ENCODE results near the gene KCNQ4.

KCNQ4 gene

GRCh38 chr1:40783001-40783905, at the start of gene KCNQ4:
TSS of gene KCNQ4 (plus strand) at chr1:40783787. CDS start at chr1:40784094, 307 bp downstream.
- no peak for DNase-seq

GRCh38 chr1:40734882-40735628, 48.5 kb upstream of the KCNQ4 start:
- DNase-seq = no peak

DNA sequence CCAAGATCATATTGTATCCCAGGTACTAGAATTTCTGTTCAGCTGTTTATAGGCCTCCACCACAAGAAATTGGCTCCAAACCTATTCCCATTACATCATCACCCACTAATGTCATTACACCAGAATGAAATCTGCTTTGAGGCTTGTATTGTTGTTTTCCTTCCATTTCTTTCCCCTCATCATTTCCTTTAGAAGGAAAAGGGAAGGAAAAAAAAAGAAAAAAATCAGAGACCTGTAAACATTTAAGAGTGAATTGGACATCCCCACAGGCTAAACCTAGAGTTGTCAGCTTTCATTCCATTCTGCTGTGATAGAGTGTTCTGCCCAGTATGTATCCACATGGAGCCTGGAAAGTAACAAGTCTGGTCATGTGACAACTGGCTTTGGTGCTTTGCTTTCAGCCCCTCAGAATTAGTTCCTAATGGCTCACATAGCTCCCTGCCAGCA, 47.5 kb upstream of the KCNQ4 start:
- peak; percentile 73 for DNase-seq

- DNase-seq = no peak
Measured at GRCh38 chr1:40738831-40739230, 44.8 kb upstream of the KCNQ4 start.

DNA sequence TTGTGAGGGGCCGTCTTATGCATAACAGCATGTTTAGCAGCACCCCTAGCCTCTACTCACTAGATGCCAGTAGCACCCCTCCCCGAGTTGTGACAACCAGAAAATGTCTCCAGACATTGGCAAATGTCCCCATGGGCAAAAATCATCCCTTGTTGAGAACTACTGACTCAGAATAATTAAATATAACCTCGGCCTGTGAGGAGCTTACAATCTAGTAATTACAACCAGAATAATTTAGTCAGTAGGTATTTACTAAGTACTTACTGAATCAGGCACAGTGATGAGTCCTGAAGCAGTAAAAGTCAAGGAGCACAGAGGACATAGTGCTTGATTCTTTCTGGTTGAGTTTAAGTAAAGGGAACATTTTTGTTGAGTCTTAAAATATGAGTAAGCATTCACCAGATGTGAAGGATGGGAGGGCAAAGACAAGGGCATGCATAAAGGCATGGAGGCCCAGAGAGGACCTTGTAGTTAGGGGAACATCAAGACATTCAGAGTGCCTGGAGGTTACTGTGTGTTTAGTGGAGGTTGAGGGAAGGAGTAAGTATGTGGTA, 44.1 kb upstream of the KCNQ4 start:
- DNase-seq = no peak

- no peak for DNase-seq
Measured at GRCh38 chr1:40740039-40740996, 43.3 kb upstream of the KCNQ4 start.

DNA sequence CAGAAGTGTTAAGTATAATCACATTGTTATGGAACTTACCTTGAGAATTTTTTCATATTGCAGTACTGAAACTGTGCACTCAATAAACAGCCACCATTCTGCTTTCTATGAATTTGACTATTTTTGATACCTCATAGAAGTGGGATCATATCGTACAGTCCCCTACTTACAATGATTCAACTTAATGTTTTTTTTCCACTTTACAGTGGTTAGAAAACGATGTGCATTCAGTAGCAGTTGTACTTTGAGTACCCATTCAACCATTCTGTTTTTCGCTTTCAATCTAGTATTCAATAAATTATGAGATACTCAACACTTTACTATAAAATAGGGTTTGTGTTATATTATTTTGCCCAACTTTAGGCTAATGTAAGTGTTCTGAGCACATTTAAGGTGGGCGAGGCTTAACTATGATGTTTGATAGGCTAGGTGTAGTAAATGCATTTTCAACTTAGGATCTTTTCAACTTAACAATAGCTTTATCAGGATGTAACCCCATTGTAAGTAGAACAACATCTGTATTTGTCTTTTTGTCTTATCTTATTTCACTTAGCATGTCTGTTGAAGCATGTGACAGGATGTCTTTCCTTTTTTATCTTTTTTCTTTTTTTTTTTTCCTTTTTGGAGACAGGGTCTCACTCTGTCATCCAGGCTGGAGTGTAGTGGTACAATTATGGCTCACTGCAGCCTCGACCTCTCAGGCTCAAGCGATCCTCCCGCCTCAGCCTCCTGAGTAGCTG, 42.4 kb upstream of the KCNQ4 start:
- no peak for DNase-seq

DNA sequence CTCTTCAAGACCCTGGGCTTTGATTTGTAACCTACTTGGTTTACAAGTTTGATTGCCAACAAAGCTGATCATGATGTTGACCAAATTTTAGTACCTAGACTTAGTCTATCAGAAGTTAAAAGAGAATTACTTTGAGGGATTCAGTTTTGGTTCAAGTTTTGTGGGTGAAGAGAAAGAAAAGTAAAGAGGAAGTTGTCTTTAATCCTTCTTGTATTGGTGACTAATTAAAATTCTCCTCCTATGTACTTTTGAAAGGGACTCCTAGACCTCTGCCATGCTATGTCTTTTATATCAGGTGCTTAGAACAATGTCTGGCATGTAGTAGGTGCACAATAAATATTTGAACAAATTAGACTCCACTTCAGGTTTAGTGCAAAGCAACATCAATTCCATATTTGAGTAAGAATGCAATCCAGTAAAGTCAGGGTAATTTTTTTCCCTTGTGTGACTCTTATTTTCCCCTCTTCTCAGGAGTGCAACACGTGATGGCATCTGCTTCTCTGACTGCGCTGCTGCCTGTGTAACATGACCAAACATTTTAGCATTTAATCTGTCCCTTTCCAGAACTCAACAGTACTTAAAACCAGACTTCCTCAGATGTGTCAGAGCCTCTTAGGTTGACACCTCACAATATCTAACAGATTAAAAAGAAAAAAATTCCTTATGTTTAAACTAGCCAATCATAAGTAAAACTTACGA, 41.1 kb upstream of the KCNQ4 start:
- DNase-seq = no peak

GRCh38 chr1:40743452-40743851, 40.1 kb upstream of the KCNQ4 start:
- DNase-seq = no peak

DNA sequence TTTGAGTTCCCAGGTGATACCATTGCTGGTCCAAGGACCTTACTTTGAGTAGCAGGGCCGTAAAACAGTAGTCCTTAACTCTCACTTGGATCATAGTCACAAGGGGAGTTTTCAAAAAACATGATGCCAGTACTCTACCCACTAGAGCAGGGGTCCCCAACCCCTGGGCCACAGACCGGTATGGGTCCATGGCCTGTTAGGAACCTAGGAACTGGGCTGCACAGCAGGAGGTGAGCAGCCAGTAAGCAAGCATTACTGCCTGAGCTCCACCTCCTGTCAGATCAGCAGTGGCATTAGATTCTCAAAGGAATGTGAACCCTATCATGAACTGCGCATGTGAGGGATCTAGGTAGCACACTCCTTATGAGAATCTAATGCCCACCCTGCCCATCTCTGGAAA, 39.7 kb upstream of the KCNQ4 start:
- no peak for DNase-seq

DNA sequence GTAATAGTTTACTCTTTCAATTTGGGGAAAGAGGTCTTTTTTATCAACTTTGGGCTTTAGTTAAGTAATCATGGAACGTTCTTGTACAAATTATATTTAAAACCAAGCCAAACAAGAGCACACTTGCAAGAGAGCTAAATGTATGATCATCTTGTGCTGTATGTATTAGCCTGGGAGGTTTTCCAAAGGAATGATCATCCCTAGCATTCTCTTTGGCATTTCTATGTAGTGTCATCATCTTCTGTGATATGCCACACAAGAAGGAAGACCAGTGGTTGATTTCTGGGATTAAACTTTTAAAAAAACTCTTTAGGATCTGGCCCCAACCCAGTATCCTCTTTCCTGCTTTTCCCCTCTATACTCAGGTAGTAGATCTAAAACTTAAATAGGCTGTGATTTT, 38.4 kb upstream of the KCNQ4 start:
- DNase-seq = no peak

GRCh38 chr1:40746344-40747090, 37.1 kb upstream of the KCNQ4 start:
- no peak for DNase-seq

DNA sequence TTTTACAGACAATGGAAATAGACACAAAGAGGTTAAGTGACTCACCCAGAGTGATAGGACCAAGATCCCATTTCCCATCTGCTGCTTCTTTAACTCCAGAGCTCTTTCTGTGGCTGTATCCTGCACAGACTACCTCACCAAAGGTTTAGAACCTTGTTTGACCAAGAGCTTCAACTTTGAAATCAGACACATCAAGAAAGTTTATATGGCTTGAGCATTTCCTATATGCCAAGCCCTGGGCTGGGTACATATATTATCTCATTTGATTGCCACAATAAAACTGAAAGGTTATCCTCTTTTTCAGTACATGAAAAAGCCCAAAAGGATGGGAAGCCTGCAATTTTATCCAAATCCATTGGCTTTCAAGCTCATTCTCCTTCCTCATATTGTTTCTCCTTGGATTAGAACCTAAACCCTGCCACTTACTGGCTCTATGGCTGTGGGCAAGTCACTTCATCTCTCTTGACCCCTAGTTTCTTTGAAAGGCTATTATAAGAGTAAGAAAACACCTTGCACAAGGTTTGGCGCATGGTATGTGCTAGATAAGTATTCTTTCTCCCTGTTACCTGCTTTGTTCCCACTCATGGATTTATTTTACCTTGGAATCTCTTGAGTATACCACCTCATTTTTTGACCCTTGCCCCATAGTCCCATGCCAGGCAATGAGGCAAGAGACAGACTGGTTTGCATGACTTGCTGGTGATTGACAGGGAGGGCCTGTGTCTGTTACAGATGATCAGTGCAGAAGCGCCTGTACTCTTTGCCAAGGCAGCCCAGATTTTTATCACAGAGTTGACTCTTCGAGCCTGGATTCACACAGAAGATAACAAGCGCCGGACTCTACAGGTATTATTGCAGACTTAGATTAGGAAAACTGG, 34.5 kb upstream of the KCNQ4 start:
- no peak for DNase-seq

DNA sequence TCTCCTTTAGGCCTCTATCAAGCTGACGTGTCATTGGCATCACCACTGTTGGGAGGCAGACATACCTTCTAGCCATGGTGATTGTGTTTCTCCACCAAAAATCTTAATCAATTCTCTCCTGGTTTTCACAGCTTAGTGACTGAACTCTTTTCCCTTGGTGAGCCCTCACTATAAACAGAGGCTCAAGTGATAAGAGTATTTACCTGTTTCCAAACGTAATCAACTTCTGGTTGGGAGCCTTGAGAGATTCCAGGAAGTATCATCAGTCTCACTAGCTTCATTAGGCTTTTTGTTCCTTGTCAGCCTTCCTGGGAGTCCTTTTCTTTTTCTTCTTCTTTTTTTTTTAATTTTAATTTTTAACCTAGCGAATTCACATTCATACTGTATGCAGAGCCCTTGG, 33.8 kb upstream of the KCNQ4 start:
- no peak for DNase-seq

- DNase-seq = no peak
Measured at GRCh38 chr1:40750451-40750908, 33.1 kb upstream of the KCNQ4 start.

DNA sequence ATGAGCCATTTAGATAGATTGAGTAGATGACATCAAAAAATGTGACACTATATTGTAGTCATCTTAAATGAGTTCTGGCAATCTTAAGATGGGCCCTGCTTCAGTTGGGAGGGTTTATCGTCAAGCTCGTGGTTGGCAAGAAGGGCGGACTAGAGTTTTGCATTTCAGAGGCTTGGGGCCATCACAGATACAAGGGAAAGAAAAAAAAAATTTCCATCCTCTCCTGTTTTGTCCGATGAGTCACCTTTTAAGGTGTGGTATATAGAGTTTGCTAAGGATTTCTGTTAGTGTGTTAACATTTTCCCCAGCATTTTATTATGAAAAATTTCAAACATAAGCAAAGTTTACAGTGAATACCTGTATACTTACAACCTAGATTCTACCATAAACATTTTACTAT, 31.8 kb upstream of the KCNQ4 start:
- no peak for DNase-seq

GRCh38 chr1:40753142-40753882, 30.3 kb upstream of the KCNQ4 start:
- DNase-seq = no peak

GRCh38 chr1:40754201-40754600, 29.4 kb upstream of the KCNQ4 start:
- no peak for DNase-seq

- DNase-seq = no peak
Measured at GRCh38 chr1:40755067-40755466, 28.5 kb upstream of the KCNQ4 start.
